Tibial nerve (tissue), 4 donors: ENCODE results near the gene CABP4. TPM values are rescaled to one million over a fixed set of nuclear protein-coding genes. Genes with fewer than 3 reads are reported as not detected.

Experiments
- DNase-seq, 2 donors: peaks; one replicate each; pipeline ENCODE4 v3.0.0-alpha.2; 2019; ENCODE audit warnings: low spot score in 2 of 2
- H3K27ac ChIP-seq, 4 donors: fragments of 200-600 bp; sonication (generic) in 3 of 4; one replicate each; pipeline ENCODE4 v1.5.1; 2017 to 2019; ENCODE audit warnings: mild to moderate bottlenecking in 1 of 4
- H3K27me3 ChIP-seq, 2 donors: fragments of 200-600 bp; sonication (generic) in 1 of 2; one replicate each; pipeline versions ENCODE4 v1.5.1 to v1.6.0; 2017 to 2019
- H3K36me3 ChIP-seq, 3 donors: fragments of 200-600 bp; sonication (generic); one replicate each; pipeline ENCODE4 v1.5.1; 2018 to 2019
- H3K4me1 ChIP-seq, 4 donors: fragments of 200-600 bp; sonication (generic) in 3 of 4; one replicate each; pipeline ENCODE4 v1.5.1; 2017 to 2019
- H3K4me3 ChIP-seq, 4 donors: fragments of 200-600 bp; sonication (generic) in 3 of 4; one replicate each; pipeline ENCODE4 v1.5.1; 2017 to 2019; ENCODE audit warnings: mild to moderate bottlenecking in 1 of 4, moderate library complexity in 1 of 4
- H3K9me3 ChIP-seq, 4 donors: fragments of 200-600 bp; sonication (generic) in 3 of 4; one replicate each; pipeline ENCODE4 v1.5.1; 2017 to 2019
- EP300 ChIP-seq, 2 donors: sonication (generic); formaldehyde crosslinking; IDR thresholded peaks; one replicate each; pipeline ENCODE4 v1.6.1; 2017; ENCODE audit warnings: antibody characterized with exemption in 2 of 2, mild to moderate bottlenecking in 1 of 2
- POLR2A ChIP-seq, 2 donors: fragments of 450-650 bp; IDR thresholded peaks; one replicate each; pipeline ENCODE4 v1.6.1; 2017; ENCODE audit warnings: antibody characterized with exemption in 2 of 2, mild to moderate bottlenecking in 2 of 2, moderate library complexity in 2 of 2
- WGBS, 2 donors: methylation state at CpG; one replicate each; pipeline ENCODE4 v1.1.5; 2018; 5-methylcytosine and 5-hydroxymethylcytosine counted together
- total RNA-seq, 4 donors: library from RNA; depleted of rRNA; stranded (reverse); fragments of >200 nt; gene quantifications; one replicate each; pipeline ENCODE4 v1.1.0, GENCODE V29; 2016
- TF ChIP-seq, protein P1 (sequence below), 5 experiments: fragments of 200-600 bp in 3 of 5; fragments of 450-650 bp in 2 of 5; sonication (generic) in 3 of 5; IDR thresholded peaks; one replicate each; pipeline ENCODE4 v1.5.1; 2016 to 2019; ENCODE audit warnings: antibody characterized with exemption in 5 of 5, mild to moderate bottlenecking in 3 of 5, moderate library complexity in 2 of 5

The CABP4 gene
- total RNA-seq, 4 donors from 2014 or later, result 0.21 to 5.7 (median 3.6) TPM

GRCh38 chr11:67410369-67410831 lies 44.8 kb upstream of the CABP4 start:
- Histone ChIP-seq H3K4me1 (peaks cover 0 to 55% (median 37%) of the 10 kb centered on the region in 4 donors), H3K9me3 (no peaks in the 10 kb centered on the region), H3K36me3 (no peaks in the 10 kb centered on the region), H3K27ac (peak overlapping the region in 3 of 4 donors; percentile 60 to 77 (median 64)), H3K4me3 (no peak overlapping the region), H3K27me3 (peaks cover 0 to 52% of the 10 kb centered on the region in 2 donors)
- TF ChIP-seq EP300 (IDR thresholded peaks at IDR 0.05) (peak in 1 of 2 donors; percentile 43), POLR2A (IDR thresholded peaks at IDR 0.05) (no peak)
- 30 to 48% methylated on average over 2 to 15 of the region's 15 CpGs for WGBS, 2 donors
- DNase-seq, result no peak

DNA sequence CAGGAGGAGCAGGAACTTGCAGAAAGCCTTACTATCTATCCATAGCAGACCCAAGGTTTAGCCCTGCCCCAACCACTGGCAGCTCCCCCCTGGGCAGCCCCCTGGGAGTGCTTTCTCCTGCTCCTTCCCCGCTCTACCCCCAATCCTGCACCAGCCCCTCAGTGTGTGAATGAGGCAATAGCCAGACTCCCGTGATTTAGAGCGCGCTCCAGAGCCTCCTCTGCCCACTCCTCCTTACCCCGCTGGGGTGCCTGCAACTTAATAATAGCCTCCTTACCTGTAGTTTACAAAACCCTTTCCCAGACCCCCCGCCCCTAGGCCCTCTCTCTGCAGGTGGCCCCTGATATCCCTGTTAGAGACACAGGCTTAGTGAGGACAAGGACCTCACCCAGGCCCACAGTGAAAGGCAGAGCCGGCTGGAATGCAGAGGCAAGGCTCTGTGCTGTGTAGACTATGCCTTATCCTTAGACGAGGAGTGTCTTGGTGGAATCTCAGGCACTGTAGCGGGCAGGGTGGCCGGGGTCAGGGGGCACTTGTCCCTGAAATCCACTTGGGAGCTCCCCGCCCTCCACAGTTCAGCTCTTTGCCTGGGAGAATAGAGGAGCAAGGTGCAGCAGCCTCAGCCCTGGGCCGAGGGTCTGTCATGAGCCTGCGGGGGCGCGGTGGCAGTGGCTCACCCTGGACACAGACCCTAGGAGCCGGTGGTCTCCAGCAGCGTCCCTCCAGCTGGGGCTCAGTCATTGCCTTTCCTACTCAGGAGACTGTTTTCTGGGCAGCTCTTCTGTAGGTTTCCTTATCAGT lies 44.0 kb upstream of the CABP4 start:
- H3K27ac ChIP-seq, result peak overlapping the region in 3 of 4 donors; percentile 60 to 77 (median 64)
- TF ChIP-seq EP300 (IDR thresholded peaks at IDR 0.05) (no peak), POLR2A (IDR thresholded peaks at IDR 0.05) (no peak)
- TF ChIP-seq, protein P1, sequence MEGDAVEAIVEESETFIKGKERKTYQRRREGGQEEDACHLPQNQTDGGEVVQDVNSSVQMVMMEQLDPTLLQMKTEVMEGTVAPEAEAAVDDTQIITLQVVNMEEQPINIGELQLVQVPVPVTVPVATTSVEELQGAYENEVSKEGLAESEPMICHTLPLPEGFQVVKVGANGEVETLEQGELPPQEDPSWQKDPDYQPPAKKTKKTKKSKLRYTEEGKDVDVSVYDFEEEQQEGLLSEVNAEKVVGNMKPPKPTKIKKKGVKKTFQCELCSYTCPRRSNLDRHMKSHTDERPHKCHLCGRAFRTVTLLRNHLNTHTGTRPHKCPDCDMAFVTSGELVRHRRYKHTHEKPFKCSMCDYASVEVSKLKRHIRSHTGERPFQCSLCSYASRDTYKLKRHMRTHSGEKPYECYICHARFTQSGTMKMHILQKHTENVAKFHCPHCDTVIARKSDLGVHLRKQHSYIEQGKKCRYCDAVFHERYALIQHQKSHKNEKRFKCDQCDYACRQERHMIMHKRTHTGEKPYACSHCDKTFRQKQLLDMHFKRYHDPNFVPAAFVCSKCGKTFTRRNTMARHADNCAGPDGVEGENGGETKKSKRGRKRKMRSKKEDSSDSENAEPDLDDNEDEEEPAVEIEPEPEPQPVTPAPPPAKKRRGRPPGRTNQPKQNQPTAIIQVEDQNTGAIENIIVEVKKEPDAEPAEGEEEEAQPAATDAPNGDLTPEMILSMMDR (IDR thresholded peaks at IDR 0.05), result no peak
- no peak for DNase-seq
- H3K4me3 ChIP-seq, result no peak overlapping the region
- 66 to 71% methylated on average over 12 to 13 of the region's 17 CpGs for WGBS, 2 donors
- H3K27me3 ChIP-seq, result peaks cover 0 to 52% of the 10 kb centered on the region in 2 donors
- H3K4me1 ChIP-seq, result peaks cover 0 to 60% (median 43%) of the 10 kb centered on the region in 4 donors
- no peaks in the 10 kb centered on the region for H3K36me3 ChIP-seq
- no peaks in the 10 kb centered on the region for H3K9me3 ChIP-seq

GRCh38 chr11:67411785-67412152 lies 43.4 kb upstream of the CABP4 start:
- H3K27me3 ChIP-seq, result peaks cover 0 to 52% of the 10 kb centered on the region in 2 donors

DNA sequence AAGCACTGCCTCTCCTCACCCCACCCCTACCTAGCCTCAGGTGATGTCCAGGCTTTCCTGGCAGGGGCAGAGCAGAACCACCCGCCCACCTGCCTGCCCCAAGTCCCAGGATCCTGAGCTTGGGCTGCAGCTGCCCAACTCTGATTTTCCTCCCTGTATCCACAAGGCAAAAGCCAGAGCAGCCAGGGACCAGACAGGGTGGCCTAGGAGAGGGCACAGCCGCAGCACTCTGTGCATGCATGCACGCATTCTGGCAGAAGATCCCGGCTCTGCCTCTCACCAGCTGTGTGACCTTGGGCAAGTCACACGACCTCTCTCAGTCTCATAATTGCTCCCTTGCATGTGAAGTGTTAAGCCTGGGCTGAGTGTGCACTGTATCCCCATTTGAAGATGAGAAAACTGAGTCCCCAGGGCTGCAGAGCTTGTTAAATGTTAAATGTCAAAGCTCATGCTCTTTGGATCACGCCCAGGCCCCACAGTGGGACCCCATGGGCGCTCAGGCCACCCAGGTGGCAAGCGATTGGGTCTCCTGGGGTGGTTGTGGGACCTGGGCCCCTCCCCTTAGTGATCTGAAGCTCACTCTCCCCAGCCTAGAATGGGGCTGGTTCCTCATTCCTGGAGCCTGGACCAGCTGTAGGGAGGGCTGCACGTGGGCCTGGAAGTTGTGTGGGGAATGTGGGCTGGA lies 42.5 kb upstream of the CABP4 start:
- WGBS, 2 donors, result 41 to 50% methylated on average over 4 to 8 of the region's 9 CpGs
- Histone ChIP-seq H3K27ac (peak overlapping the region in 1 of 4 donors; percentile 14), H3K27me3 (peaks cover 0 to 48% of the 10 kb centered on the region in 2 donors), H3K9me3 (no peaks in the 10 kb centered on the region), H3K36me3 (no peaks in the 10 kb centered on the region), H3K4me1 (peaks cover 0 to 75% (median 49%) of the 10 kb centered on the region in 4 donors), H3K4me3 (no peak overlapping the region)
- TF ChIP-seq, protein P1 (IDR thresholded peaks at IDR 0.05), result no peak
- TF ChIP-seq EP300 (IDR thresholded peaks at IDR 0.05) (no peak), POLR2A (IDR thresholded peaks at IDR 0.05) (no peak)
- no peak for DNase-seq

More at GRCh38 chr11:67411785-67412152, 43.4 kb upstream of the CABP4 start:
- 66 to 81% methylated on average over 7 of the region's 7 CpGs for WGBS, 2 donors
- Histone ChIP-seq H3K36me3 (no peaks in the 10 kb centered on the region), H3K27ac (peak overlapping the region in 2 of 4 donors; percentile 64 to 77), H3K4me3 (no peak overlapping the region), H3K9me3 (no peaks in the 10 kb centered on the region), H3K4me1 (peaks cover 0 to 66% (median 46%) of the 10 kb centered on the region in 4 donors)
- no peak for DNase-seq
- TF ChIP-seq POLR2A (IDR thresholded peaks at IDR 0.05) (no peak), EP300 (IDR thresholded peaks at IDR 0.05) (no peak)
- TF ChIP-seq, protein P1 (IDR thresholded peaks at IDR 0.05), result no peak

GRCh38 chr11:67413266-67413849 lies 41.8 kb upstream of the CABP4 start:
- H3K27me3 ChIP-seq, result peaks cover 0 to 48% of the 10 kb centered on the region in 2 donors
- WGBS, 2 donors, result 40 to 52% methylated on average over 2 of the region's 2 CpGs

More at GRCh38 chr11:67413266-67413849, 41.8 kb upstream of the CABP4 start:
- no peak for DNase-seq
- peak overlapping the region in 1 of 4 donors; percentile 14 for H3K27ac ChIP-seq
- H3K4me1 ChIP-seq, result peaks cover 0 to 79% (median 49%) of the 10 kb centered on the region in 4 donors
- H3K4me3 ChIP-seq, result no peak overlapping the region
- TF ChIP-seq, protein P1 (IDR thresholded peaks at IDR 0.05), result no peak
- TF ChIP-seq EP300 (IDR thresholded peaks at IDR 0.05) (no peak), POLR2A (IDR thresholded peaks at IDR 0.05) (no peak)
- H3K9me3 ChIP-seq, result no peaks in the 10 kb centered on the region
- H3K36me3 ChIP-seq, result no peaks in the 10 kb centered on the region
